ENCODE data around the gene ERCC1. TPM values are rescaled to one million over a fixed set of nuclear protein-coding genes. Genes with fewer than 3 reads are reported as not detected.

ERCC1 gene
- total RNA-seq, 2 donors from 2014 or later = 105 to 140 TPM

GRCh38 chr19:45460807-45461347 lies 37.2 kb upstream of the ERCC1 start:
- intact Hi-C loops (cut with DNase I) = no loop called here
- DNase-seq = no peak
- ATAC-seq = no peak

- DNase-seq (no peak), ATAC-seq (no peak)
- intact Hi-C loops (cut with DNase I) = no loop called here
Measured at GRCh38 chr19:45457776-45458175, 34.1 kb upstream of the ERCC1 start.

DNA sequence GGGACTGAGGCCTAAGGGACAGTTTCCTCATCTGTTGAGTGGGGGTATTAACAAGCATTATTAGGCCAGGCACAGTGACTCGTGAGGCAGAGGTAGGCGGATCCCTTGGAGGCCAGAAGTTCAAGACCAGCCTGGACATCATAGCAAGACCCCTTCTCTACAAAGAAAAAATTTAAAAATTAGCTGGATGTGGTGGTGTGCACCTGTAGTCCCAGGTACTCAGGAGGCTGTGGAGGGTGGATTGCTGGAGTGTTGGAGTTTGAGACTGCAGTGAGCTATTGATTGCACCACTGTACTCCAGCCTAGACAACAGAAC lies 32.7 kb upstream of the ERCC1 start:
- intact Hi-C loops (cut with DNase I) = no loop called here
- no peak for DNase-seq
- ATAC-seq = no peak

- intact Hi-C loops (cut with DNase I) = no loop called here
- ATAC-seq (peak; percentile 90 to 93), DNase-seq (peak; percentile 92)
Measured at GRCh38 chr19:45455707-45456499, 32.2 kb upstream of the ERCC1 start.

GRCh38 chr19:45451850-45452387 lies 28.2 kb upstream of the ERCC1 start:
- no peak for DNase-seq
- intact Hi-C loops (cut with DNase I) = no loop called here
- ATAC-seq = no peak

DNA sequence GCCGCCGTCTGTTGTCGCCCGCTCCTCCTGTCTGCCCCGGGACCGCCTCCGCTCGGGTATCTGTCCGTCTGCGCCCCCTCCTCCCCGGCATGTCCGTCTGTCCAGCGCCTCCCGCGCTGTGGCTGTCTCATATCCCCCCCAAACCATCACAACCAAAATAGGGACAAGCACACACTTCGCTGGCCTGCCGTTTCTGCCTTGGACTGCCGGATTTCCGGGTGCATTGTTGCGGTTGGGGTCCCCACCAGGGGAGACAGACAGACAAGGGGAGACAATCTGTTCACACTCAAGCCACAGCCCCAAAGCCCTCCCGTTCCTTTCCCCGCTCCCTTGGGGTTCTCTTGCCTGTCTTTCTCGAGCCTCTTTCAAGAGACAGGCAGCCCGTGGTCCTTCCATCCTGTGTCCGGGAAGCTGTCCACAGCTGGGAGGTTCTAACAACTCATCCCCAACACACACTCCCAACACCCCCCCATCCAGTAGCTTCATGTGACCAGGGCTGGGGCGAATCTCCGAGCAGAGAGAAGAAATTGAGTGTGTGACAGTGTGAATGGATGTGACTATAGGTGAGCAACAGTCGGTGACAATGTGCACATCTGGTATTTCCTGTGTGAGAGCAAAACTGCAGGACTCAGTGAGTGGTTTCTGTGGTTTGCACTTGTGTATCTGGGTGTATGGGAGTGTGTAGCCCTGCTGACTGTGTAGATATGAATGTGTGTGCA lies 27.6 kb upstream of the ERCC1 start:
- ATAC-seq (peak; percentile 7 to 15), DNase-seq (no peak)
- intact Hi-C loops (cut with DNase I) = no loop called here

- intact Hi-C loops (cut with DNase I) = no loop called here
- ATAC-seq (peak in 1 of 2 donors; percentile 1), DNase-seq (no peak)
Measured at GRCh38 chr19:45450012-45450333, 26.3 kb upstream of the ERCC1 start.

DNA sequence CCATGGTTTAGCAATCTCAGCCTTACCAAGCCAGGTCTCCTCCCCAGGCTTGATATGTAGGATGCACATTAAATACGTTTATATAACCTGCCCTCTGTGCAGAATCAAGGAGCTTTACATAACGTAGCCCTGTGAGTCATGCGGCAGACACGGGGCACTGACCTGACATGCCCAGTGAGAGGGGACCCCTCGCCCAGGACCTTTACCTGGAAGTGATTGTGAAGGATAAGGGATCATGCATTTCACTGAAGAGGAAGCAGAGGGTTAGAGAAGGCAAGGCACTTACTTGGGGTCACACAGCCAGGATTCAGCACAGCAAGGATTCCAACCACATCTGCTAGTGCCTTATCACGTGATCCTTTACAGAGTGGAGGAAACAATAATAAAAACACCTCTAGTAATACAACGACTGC lies 25.2 kb upstream of the ERCC1 start:
- intact Hi-C loops (cut with DNase I) = no loop called here
- DNase-seq (no peak), ATAC-seq (no peak)

DNA sequence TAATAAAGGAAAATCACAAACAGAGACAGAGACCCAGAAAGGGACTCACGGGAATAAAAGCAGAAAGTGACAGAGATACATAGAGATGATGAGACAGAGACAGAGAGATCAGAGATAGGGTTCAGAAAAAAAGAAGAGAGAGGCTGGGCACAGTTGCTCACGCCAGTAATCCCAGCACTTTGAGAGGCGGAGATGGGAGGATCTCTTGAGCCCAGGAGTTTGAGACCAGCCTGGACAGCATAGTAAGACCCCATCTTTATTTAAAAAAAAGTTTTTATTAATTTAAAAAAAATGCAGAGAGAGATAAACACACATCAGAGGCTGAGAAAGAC lies 24.7 kb upstream of the ERCC1 start:
- intact Hi-C loops (cut with DNase I) = no loop called here
- ATAC-seq = no peak
- no peak for DNase-seq

- intact Hi-C loops (cut with DNase I) = no loop called here
Measured at GRCh38 chr19:45446944-45447343, 23.2 kb upstream of the ERCC1 start.

DNA sequence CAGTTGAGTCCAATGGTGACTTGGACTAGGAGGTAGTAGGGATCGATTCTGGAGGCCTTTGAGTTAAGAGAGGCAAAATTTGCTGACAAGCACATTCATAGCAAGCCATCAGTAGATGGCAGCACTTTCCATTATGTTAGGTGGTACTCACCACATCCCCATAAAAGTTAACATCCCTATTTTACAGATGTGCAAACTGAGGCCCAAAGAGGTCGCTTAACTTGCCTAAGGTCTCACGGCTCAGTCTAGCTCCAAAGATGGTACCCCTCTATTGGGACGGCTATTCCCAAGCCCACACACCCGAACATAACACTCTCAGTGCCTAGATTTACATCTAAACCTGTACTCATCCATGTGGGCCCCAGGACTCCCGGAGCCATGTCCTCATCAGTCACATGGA lies 22.6 kb upstream of the ERCC1 start:
- no peak for DNase-seq
- intact Hi-C loops (cut with DNase I) = no loop called here
- no peak for ATAC-seq

More at GRCh38 chr19:45446944-45447343, 23.2 kb upstream of the ERCC1 start:
- no peak for DNase-seq
- ATAC-seq = no peak

- intact Hi-C loops (cut with DNase I) = no loop called here
- ATAC-seq = no peak
Measured at GRCh38 chr19:45445139-45445538, 21.4 kb upstream of the ERCC1 start.

DNA sequence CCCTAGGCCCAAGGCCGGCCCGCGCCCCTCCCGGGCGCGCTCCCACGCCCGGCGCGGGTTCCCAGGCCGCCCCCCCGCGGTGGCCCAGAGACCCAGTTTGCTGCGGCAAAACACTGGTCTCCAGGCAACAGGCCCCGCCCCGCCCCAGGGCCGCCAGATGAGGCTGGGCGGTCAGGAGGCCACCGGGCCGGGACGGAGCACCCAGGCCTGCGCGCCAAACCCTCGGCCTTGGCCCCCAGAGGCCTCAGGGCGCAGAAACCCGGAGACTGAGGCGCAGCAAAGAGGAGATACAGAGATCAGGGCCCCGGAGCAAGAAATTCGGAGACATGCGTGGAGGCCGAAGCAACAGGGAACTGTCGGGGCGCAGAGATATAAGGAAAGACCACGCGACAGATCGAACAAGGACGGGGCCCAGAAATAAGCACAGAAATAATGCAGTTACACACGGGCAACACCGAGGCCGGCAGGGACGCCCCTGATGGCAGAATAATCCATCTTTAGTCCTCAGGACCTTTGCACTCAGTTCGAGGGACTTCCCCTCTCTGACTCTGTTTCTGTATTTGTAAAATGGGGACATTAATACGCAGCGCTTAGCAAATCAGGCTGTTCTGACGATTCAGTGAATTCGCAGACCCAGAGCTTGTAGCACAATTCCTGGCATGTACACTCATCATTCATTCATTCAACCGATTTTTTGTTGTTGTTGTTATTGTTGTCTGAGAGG lies 20.8 kb upstream of the ERCC1 start:
- DNase-seq = peak; percentile 96
- peak; percentile 77 to 80 for ATAC-seq
- intact Hi-C loops (cut with DNase I) = no loop called here

More at GRCh38 chr19:45445139-45445538, 21.4 kb upstream of the ERCC1 start:
- DNase-seq = no peak

DNA sequence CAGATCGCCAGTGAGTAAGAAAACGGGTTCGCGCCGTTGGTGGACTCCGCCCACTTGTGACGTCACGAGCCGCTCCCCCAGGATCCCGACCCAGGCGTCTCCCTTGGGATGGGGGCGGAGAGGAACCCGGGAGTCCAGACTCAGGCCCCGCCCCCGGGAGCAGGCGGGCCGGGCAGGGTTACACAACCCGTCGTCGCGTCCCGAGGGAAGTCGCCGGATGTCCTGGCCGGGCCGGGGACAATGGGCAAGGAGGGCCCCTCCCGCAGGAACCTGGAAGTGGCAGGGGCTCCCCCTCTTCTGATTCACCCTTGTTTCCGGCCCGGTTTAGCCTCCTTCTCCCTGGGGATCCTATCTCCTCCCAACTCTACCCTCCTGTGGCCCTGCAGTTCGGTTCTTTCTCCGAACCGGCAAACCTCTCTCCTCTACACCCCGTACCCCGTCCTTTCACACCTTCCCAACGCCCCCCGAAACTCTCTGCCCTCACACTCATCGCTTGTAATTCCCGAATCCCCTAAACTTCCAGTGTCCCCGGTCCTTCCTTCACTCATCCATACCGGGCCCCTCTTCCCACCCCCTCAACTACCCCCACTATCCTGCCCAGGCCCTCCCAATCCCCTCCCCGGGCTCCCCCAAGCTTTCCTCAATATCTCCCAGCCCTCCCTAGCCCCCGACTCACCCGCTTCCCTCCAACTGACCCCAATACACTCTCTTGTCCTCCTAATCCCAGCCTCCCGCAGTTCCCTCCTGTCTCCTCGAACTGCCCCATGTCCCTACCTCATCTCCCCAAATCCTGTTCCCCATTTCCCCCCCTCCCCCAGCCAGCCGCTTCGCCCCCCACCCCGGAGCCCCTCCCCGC lies 20.0 kb upstream of the ERCC1 start:
- intact Hi-C loops (cut with DNase I) = no loop called here
- peak; percentile 83 to 87 for ATAC-seq
- DNase-seq = peak; percentile 99

GRCh38 chr19:45442778-45443461 lies 19.2 kb upstream of the ERCC1 start:
- intact Hi-C loops (cut with DNase I) = no loop called here

DNA sequence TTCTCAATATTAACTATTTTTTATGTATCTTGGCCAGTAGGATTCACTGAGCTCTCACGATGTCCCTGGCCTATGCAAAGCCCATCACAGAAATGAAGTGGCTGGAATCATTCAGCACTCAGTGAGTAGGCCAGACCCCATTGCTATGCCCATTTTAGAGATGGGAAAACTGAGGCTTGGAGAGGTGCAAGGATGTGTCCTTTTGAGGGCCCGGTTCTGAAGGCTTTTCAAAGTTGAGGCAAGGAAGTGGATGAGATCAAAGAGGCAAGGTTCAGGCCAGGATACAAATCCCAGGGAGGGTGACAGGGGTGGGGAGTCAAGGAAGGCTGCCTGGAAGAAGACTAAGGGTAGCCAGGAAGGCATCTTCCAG lies 18.7 kb upstream of the ERCC1 start:
- DNase-seq (no peak), ATAC-seq (no peak)
- intact Hi-C loops (cut with DNase I) = no loop called here

More at GRCh38 chr19:45442778-45443461, 19.2 kb upstream of the ERCC1 start:
- ATAC-seq = peak in 1 of 2 donors; percentile 0
- peak; percentile 72 for DNase-seq

DNA sequence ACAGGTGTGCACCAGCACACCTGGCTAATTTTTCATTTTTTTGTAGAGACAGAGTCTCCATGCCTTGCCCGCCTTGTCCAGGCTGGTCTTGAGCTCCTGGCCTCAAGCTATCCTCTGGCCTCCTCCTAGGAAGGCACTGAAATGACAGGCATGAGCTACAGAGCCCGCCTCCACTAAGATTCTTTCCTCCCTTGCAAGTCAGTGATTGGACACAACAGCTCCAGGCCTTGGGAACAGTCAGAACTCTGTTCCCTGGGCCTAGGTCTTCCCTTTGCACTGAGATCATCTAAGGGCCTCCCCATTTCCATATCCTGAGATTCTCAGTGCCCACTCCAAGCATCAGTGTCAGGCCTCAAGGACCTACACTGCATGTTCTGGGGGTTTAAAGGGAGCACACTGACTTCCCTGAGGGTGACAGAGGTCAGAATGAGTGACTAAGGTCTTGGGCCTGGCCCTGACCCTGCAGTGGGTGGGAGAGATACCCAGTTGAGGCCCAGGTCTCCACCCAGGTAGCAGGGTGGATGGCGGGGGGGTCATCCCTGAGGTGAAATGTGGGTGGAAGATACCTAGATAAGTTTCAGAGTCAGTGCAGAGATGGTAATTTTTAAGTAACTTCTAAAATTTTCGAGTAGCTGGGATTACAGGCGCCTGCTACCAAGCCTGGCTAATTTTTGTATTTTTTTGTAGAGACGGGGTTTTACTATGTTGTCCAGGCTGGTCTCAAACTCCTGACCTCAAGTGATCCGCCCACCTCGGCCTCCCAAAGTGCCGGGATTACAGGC lies 17.3 kb upstream of the ERCC1 start:
- DNase-seq (no peak), ATAC-seq (no peak)
- intact Hi-C loops (cut with DNase I) = loop anchor here in 1 of 2 donors (2.0 kb wide), 1 partner anchor 32 kb away; no protein-coding TSS in a partner anchor

DNA sequence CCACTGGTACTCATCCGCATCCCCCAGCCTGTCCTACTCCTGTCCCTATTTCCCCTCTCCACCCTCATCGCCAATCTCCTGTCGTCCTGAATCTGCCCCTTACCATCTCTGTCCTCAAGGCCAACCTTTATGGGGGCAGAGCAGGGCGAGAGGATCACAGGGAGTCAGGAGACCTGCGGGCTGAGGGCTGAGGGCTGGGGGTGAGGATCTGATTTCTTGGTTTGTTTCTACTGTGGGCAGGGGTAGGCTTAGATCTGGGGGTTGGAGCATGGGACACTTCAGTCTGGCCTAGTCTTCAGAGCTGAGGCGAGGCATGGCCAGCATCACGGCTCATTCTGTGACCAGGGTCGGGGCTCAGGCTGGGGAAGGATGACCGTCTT lies 16.5 kb upstream of the ERCC1 start:
- intact Hi-C loops (cut with DNase I) = loop anchor here in 1 of 2 donors (2.0 kb wide), 1 partner anchor 33 kb away; no protein-coding TSS in a partner anchor
- no peak for ATAC-seq
- DNase-seq = no peak
